Measurements from ENCODE around the gene NRARP.

Gene NRARP

GRCh38 chr9:137300567-137301080 lies 1.4 kb downstream of the NRARP start:
- no peak for DNase-seq (ENCODE audit: low read depth in 2 of 3, low spot score in 1 of 3)

DNA sequence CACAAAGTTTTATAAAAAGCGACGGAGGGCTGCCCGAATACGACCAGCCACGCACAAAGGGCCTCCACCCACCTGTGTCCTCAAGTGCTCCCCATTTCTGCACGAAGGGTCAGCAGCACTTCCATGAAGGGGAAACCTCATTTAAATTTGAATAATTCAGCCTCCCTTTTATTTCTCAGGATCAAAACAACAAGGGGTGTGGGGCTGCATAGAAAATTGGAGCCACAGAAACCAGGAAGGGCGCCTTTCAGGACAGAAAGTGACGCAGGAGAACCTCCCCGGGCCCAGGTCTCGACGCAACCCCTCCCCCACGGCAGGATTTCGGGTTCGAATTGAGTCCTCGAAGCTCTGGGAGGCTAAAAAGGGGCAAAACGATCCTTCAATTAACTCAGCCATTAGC lies 2.1 kb downstream of the NRARP start:
- DNase-seq (ENCODE audit: low read depth in 2 of 3, low spot score in 1 of 3) = no peak

DNA sequence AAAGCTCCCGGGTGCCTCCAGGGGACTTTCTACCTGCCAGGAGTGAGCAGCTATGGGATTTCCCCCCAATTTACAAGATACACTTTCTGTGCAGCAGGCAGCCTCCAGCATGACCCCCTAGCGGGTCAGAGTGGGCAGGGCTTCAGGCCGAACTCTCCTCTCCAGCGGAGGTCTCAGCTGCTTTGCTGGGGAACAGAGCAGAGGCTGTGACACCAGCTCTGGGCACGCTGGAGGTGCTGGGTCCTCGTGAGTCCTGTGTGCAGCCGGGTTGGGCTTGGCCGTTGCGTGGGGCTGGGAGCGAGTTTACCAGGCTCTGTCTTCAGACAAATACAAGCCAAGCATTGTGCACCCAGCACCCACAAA lies 2.9 kb downstream of the NRARP start:
- DNase-seq (ENCODE audit: low read depth in 2 of 3, low spot score in 1 of 3) = no peak

DNA sequence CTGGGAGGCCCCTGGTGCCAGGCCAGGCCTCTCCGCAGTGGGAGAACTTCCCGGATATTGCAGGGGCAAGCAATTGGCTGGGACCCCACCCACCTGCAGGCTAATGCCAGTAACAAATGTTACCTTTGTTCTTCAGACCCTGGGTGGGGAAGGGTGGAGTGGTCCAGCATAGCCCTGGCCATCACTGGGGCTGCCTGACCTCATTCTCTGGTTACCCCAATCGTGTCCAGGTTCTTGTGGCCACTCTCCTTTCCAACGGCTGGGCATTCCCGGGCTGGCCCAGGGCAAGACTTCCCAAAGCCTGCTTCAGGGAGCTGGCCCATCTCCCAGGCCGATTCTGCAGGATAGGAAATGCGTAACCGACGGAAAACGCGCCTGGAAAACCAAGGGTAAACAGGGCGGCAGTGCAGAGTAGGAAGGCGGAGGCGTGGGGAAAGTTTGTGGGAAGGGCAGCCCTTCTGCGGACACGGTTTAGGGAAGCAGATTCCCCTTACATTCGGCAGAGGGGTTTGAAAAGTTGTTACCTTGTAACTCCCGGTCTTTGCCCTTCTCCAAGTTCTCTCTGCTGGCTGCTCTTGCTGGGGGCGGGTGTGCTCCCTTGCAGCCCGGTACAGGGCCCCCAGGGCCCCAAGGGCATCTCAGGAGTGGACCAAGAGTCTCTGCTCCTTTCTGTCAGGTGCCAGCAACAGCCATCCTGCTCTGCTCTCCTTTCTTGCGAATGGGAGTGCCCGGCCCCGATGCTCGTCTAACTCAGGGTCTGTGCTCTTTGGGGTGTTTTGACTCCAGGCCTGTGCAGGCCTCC lies 3.5 kb downstream of the NRARP start:
- no peak for DNase-seq (ENCODE audit: low read depth in 2 of 3, low spot score in 1 of 3)

- no peak for DNase-seq (ENCODE audit: low read depth in 2 of 3, low spot score in 1 of 3)
These were observed 4.1 kb downstream of the NRARP start for GRCh38 chr9:137297966-137298365.

- no peak for DNase-seq (ENCODE audit: low read depth in 2 of 3, low spot score in 1 of 3)
These were observed 5.1 kb downstream of the NRARP start for GRCh38 chr9:137296670-137297664.

DNA sequence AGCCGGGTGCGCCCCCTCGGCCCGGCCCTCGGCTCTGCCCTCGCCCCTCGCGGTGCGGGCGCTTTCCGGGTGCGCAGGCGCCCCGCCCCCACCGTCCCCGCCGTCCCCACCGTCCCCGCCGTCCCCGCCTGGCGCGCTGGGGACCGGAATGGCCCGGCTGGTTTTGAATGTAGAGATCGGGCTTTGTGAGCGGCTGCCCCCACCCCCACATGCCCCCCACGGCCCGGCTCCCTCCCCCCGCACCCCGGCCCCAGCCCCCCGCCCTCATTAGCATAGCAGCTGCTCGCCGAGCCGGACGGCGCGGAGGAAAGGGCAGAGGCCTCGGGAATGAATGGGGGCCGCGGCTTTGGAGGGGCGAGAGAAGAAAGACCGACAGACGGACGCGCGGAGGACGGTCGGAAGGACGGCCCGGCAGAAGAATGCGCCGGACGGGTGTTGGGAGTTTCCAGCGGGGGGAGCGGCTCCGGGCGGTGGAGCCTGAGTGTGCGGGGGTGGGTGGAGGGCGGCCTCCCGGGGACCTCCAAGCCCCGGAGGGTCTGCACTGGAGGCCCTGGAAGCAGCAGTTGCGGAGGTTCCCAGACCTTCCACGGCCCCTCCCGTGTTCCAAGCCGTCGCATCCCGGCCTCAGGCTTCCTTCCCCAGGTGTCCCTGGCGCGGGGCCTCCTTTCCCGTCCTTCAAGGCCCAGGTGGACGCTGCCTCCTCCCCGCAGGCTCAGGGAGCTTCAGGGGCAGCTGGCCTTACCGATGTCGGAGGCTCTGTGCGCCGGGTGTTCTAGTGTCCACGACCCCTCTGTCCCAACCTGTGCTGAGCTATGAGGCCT lies 6.0 kb downstream of the NRARP start:
- DNase-seq (ENCODE audit: low read depth in 2 of 3, low spot score in 1 of 3) = no peak

GRCh38 chr9:137295238-137295811 lies 6.7 kb downstream of the NRARP start:
- DNase-seq (ENCODE audit: low read depth in 2 of 3, low spot score in 1 of 3) = no peak

- no peak for DNase-seq (ENCODE audit: low read depth in 2 of 3, low spot score in 1 of 3)
These were observed 7.3 kb downstream of the NRARP start for GRCh38 chr9:137294681-137295237.

- DNase-seq (ENCODE audit: low read depth in 2 of 3, low spot score in 1 of 3) = no peak
These were observed 7.9 kb downstream of the NRARP start for GRCh38 chr9:137294091-137294680.

GRCh38 chr9:137293482-137294090 lies 8.5 kb downstream of the NRARP start:
- no peak for DNase-seq (ENCODE audit: low read depth in 2 of 3, low spot score in 1 of 3)

GRCh38 chr9:137293094-137293481 lies 9.0 kb downstream of the NRARP start:
- no peak for DNase-seq (ENCODE audit: low read depth in 2 of 3, low spot score in 1 of 3)

- DNase-seq (ENCODE audit: low read depth in 2 of 3, low spot score in 1 of 3) = no peak
These were observed 15.1 kb downstream of the NRARP start for GRCh38 chr9:137286975-137287383.

DNA sequence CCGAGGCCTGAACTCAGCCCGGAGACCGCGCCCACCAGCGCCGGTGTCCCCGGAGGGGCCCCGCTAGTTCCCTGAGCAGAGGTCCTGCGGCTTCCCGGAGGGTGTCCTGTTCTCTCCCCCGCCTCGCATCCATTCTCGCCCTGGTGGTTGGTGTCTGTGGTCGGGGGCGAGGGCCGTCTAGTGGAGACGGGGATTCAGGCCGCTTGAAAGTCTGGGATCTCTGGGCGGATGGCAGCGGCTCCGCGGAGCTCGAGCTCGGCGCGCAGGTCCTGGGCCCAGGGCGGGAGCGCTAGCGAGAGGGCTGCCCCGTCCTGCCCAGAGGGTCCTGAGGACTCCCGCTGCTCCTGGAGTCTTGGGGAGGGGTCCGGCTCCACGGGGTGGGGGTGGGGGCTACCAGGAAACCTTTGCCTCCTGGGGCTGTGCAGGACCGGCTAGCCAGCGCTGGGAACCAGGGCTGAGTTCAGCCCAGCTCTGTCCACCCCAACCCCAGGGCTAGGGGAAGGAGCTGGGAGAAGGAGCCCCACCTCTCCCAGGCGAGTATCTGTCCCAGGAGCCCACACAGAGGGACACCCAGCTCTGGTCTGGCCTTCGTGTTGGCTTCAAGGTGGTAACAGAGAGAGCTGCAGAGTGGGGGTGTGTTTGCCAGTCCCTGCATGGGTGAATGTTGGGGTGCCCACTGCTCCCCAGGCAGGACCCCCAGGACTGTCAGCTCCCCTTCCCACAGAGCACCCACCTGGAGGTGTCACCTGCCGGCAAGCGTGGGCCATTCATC lies 20.5 kb downstream of the NRARP start:
- no peak for DNase-seq (ENCODE audit: low read depth in 2 of 3, low spot score in 1 of 3)

DNA sequence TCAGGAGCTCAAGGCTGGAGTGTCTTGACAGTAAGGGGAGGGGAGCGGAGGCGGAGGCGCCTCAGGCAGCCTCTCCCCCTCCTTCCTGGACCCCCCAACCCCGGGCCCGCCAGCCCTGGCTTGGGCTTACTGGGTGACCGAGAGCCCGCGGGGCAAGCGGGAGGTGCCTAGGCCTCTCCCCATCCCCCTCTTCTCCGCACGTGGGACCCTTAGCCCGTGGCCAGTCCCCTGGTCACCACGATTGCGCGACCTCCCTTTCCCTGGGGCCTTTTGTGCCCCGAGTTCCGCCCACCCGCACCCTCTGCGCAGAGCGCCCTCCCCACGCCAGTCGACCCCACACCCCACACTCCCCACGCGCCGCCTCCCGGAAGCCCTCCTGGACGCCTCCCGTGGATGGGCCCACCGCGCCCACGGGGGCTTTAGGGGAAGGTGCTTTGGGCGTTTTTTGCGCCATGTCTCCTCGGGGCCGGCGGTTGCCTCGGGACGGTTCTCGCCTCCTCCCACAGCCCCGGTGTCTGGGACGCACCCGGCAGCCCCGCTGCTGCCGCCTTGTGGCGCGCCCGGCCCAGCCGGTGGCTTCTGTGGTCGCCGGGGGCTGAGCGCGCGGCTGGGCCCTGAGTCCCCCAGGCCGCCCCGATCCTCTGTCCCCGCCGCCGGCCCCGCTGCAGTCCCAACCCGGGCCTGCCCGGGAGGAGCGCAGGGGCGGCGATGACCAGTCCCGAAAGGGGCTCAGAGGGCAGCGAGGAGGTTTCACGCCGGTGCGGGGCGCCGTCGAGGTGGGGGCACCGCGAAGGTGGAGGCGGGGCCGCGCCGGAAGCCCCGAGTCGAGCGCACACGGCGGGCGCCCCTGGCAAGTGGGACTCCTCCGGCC lies 21.4 kb downstream of the NRARP start:
- DNase-seq (ENCODE audit: low read depth in 2 of 3, low spot score in 1 of 3) = no peak

GRCh38 chr9:137279741-137280473 lies 22.2 kb downstream of the NRARP start:
- no peak for DNase-seq (ENCODE audit: low read depth in 2 of 3, low spot score in 1 of 3)

All from stimulated activated CD4-positive, alpha-beta T cell treated with anti-CD3 and anti-CD28 coated beads, Interleukin-12 subunit alpha, Interleukin-12 subunit beta, amount 100 ng/mL, for 48 hours (primary cell).